ENCODE results near the gene ATP6V1F.

GRCh38 chr7:128912281-128912680, 49.6 kb downstream of the ATP6V1F start:
- TF ChIP-seq CTCF (IDR thresholded peaks at IDR 0.05): no peak
- TF ChIP-seq POLR2A (IDR thresholded peaks at IDR 0.05): no peak
